GM21390 (cell line): ENCODE results near the gene PEX5L.
A peak's percentile ranks its signal among the peaks of the same experiment; 100 is the strongest.
"Not testable (repeated sequence)": the region's sequence is repeated elsewhere in the genome, so short reads cannot be mapped to it uniquely, and the experiment has no call there.

Experiments
- ATAC-seq: cut with Tn5 transposase; IDR thresholded peaks from one replicate; pipeline ENCODE4 v1.9.1; 2021; ENCODE audit not compliant: unreplicated experiment

PEX5L gene

DNA sequence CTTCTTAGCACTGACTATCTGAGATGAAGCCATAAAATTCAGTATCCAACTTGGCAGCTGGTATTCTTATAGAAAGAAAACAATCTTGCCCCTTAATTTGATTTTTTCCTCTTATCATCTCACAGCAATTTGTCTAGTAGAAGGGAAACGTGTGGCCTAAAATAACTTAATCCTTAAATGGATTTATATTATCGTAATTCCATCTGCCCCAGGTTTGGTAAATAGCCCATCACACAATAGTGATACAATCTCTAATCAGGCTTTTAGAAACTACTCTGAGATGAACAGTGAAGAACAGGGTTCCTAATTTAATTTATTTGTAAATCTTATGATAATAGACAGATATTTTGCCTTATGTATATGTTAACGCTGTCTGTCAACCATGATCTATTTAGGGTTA is 24.8 kb downstream of the PEX5L start:
- ATAC-seq, result no peak

DNA sequence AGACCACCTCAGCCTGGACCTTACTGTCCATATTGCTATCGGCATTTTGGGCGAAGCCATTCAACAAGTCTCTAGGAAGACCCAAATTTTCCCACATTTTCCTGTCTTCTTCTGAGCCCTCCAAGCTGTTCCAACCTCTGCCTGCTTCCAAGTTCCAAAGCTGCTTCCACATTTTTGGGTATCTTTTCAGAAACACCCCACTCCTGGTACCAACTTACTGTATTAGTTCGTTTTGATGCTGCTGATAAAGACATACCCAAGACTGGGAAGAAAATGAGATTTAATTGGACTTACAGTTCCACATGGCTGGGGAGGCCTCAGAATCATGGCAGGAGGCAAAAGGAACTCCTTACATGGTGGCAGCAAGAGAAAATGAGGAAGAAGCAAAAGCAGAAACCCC is 28.4 kb downstream of the PEX5L start:
- not testable (repeated sequence) for ATAC-seq

DNA sequence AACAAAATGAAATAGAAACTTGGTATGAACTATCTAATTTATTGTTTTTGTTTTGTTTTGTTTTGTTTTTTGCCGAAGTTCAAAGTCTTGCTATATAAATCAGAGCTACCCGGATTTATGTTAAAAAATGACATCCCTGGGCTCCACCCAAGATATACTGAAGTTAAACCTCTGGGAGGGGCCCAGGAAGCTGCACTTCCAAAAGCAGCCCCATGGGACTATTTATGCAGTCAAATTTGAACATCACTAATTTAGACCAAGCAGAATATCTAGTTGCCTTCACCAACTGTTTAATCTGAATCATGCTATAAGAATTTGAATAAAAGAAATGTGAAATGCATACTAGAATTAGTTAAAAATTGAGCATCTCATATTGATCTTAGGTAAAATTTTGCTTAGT is 32.2 kb downstream of the PEX5L start:
- ATAC-seq, result no peak

DNA sequence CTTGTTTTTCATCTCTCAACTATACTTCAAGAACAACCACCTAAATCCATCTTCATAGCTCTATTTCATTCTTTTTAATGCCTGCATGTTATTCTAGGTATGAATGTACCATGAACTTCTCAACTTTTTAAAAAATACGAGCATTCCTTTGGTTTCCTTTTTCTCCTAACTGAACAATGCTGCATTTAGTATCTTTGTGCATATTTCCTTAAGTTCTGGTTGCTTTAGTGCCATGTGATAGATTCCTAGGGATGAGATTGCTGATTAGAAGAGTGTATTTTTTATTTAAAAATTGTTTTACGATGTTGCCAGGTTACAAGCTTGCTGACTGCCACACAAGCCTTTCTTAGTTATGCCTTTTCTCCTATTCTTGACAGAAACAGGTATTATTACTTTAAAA is 34.7 kb downstream of the PEX5L start:
- ATAC-seq, result no peak

DNA sequence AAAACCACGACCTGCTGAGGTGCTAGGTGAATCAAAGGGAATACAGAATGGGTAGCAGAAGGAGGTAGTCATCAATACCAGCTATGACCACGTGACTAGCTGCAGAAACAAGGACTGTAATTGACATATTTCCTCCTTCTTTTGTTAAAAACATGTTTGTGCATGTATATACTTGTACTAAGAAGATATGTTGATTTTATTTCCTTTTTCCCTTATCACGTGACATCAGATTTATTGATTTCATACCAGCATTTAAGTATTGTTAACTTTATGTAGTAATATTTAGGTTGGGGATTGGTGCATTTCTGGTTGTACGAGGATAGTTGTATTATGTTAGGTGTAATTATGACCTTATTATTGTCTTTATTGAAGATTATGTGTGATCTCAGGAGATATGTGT is 36.2 kb downstream of the PEX5L start:
- no peak for ATAC-seq

DNA sequence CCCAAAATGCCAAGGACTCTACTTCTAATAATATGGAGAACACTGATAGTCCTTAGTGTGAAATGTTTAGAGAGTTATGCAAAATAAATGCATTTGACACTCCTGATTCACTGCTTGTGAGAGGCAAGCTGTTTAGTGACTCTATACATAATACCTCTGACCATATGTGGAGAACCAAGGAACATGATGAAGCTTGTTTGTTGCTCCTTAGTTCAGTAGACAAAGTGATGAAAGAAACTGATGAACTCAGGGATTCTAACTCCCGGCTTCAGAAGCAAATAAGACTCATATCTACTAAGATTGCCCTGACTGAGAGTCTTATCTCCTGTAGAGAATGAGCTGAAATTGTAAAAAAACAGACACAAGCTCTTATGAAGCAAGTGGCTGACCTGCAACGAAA is 41.3 kb downstream of the PEX5L start:
- ATAC-seq, result no peak

DNA sequence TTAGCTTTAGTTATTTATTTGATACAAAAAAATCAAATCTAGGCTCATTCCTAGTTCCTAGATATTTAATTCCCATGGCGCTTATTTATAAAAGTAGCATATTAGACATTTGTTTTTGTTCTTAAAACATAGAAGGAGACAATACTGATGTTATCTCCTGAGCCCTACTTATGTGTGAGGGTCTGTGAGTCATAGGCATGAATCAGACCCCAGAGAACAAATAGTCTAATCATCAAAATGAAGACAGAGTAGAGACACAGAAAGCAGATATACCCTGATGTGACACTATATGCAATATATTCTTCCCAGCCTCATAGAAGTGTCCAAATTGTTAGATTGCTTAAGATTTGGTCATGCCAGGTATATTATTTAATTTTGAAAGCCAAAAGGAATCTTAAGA is 44.9 kb downstream of the PEX5L start:
- no peak for ATAC-seq

DNA sequence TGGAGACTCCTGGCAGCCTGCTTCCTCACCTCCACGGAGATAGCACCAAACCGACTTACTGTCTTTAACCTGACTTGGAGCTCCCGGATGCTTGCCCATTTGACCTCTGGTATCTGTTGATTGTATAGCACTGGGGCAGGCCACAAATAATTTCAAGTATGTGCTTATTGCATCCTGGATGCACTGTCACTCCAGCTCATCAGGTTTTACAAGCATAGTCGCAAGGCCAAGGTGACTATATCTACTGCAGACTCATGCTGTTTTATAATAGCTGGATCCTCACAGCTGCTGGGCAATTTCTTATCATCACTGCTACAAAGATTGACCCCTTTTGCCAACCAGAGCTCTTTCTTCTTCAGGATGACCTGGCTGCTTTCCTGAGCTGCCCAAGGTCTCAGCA is 45.6 kb downstream of the PEX5L start:
- ATAC-seq, result no peak

DNA sequence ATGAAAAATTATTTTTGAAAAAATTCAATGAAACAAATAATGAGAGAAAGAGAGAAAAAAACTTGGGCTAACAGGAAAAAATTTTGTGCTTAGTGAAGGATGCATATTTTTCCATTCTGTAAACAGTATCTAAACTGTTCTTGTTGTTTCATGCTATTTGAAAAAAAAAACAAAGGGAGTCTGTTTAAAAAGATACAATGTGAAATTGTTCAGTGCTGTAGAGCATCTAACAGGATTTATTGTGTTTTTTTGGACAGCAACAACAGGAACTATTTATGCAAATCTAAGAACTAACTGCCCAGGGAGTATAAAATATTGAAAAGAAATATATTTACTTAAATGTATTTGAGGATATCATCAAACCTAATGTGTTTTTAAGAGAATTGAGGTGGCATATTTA is 55.1 kb downstream of the PEX5L start:
- ATAC-seq, result no peak

DNA sequence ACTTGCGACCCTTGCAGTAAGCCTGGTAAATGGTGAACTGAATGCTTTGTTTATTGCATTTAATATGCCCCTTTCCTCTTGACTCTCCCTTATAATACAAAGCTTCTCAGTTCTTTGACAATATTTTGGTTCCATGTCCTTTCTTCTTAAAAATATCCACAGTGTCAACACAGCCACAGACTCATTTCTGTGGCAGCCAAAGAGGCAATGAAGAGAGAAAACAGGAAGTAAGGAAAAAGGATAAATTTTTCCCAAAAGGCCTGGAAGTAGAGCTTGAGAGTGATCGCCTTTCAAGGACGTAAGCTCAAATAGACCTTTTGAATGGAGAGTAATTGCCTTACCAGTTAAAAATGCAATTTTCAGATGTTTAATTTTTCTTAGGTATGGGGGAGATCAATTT is 59.4 kb downstream of the PEX5L start:
- ATAC-seq, result no peak

DNA sequence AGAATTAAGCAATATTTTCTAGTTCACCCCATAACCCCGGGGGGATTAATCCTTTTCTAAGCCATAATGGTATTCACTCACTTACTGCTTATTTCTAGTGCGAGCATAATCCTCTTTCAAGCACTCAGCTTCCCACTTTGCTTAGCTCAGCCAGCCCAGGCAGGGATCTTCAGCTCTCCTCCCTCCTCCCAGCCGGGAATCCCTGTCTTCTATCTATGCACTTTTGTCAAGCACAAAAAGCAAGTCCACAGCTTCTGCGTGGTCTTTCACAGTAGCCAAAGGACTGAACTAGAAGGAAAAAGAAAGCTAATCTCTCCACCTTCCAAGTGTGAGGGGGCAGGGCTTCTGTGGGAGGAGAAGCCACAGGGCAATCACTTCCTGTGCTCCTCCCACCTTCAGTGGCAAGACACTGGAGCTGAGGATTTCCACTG is 62.8 kb downstream of the PEX5L start:
- peak; percentile 63 for ATAC-seq

DNA sequence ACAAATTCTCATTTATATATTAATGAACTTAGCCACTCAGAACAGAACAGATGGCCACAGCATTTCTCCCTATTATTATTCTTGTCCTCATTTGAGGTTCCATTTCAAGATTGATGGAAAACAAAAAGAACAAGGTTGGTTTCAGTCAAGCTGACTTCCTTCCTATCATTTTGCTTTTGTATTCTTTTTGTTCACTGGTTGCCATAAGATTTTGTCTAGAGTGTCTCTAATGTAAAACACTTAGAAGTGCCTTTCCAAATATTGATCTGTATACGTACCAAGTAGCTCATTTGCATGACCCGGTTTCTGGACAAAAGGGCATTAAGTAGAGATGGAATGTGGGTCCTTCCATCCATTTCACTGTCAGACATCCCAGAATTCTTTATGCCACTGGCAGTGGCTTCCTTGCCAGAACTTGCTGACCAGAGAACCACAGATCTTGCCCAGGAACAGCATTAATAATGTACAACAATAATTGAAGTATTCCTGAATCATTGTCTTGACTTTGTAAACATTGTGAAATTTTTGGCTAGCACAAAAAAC is 63.8 kb downstream of the PEX5L start:
- no peak for ATAC-seq

DNA sequence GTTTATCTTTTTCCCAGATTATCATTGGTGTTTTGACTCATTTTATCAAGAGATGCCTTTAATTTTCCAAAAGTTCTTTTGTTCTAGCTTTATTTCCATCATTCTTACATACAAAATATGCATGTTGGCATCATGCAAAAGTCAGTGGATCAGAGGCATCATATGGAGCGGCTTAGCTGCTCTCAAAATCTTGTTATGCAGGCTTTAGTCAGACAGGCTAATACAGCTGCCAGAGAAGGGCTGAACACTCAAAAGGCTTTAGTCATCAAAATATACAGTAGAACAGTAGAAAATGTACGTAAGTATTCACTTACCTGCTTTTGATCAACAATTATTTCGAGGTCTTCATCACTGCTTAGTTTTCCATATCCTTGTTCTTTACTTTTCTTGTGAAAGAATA is 65.5 kb downstream of the PEX5L start:
- no peak for ATAC-seq

DNA sequence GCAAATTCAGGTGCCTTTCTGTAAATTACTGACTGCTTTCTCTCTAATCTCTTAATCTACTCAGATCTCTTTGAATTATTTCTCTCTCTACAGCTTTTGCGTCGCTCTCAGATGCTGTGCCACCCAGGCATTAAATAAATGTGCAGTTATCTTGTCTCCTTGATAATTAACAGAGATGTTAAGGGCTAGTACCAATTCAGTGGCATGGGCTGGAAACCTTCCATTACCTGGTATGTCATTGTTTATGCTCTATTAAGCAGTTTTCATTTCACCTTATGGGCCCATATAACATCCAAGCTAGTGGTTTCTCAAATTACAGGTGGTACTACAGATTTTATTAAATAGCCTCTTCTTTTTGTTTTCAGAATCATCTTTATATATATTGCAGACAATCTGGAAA is 66.0 kb downstream of the PEX5L start:
- no peak for ATAC-seq

DNA sequence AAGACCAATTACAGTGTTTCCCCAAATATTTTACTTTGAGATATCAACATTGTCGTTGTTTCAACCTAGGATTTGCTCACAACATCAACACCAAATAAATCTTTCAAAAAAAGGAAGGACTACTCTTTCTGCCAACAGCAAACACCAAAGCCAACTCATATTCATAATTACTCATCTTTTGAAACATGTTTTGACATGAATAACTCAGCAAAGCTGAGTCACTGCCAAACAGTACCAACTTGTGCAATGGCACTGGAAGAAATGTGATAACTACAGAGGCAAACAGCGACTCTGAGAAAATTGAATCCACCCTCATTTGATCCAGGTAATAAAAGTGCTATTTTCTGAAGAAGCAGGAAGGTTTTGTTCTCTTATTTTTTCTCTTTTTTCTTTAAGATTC is 67.2 kb downstream of the PEX5L start:
- ATAC-seq, result no peak

DNA sequence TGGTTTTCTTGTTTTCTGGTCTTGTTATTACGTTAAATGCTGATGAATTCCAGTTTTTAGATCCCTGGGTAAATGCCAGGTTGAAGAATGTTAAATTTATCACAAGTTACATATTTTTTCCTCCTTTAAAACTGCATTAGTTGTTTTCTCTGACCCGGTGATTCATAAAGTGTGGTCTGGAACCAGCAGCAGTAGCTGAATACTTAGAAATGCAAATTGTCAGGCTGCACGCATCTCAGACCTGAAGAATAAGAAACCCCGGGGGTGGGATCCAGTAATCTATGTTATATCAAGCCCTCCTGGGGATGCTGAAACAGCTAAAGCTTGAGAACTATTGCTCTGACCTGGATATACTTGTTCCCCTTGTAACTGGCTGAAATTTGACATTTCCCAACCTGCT is 69.1 kb downstream of the PEX5L start:
- ATAC-seq, result peak; percentile 82

DNA sequence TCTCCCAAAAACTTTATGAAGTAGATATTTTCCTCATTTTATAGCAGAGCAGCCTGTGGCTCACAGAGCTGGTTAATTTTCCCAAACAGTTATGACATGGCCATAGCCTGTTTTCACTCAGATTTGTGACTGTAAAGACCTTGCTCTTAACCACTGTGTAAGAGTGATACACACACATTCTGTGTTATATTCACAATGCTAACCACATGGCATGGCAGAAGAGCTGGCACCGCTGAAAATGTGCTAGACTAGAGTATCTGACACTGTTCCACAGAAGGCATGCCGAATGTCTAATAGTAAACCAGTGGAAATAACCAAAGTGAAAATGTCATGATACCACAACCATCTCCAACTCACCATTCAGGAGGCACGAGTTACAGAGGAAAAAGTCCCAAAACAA is 71.8 kb downstream of the PEX5L start:
- no peak for ATAC-seq

DNA sequence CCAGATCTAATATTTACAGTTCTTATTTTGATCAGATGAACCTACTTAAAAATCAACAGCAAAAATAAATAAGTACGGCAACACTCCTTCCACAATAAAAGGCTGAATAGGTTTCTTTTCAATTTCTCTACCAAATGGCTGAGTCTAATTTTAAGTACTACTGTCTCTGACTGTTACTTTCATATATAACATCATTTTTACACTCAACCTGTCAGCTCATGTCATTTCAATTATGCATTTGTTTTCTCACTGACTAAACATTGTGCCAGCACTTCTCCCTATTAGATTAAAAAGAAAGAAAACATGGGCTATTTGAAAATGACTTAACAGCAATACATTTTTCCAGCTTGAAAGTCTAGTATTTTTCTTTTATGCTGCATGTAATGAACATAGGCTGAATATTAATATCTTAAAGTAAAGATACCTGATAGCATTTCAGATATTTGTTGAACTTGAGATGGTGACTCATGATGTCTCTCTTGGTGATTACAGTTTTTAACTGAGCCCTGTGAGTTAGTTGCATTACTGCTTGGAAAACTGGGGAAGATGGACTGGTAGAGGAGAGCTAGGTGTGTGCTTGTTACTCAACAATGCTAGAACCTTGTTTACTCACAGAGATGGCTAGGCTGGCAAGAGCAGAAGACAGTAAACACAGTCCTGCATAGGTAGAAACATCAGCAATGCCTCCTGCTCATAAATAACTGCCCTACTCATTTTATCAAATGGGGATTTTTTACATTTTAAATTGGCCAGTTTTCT is 73.9 kb downstream of the PEX5L start:
- peak; percentile 26 for ATAC-seq

DNA sequence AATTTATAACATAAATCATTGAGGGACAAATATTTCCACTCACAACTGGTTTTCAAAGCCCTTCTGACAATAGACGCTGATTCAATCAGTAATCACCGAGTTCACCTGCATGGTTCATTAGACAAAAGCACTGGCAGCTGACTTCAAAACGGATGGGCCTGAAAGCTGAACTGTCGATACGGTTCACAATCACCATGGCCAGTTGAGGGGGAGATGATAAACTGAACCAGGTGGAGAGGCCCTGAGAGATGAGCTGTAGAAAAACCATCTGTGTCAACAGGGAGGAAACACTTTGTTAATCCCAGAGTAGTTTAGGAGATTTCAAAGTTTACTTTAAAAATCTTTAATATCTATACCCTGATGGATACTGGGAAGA is 75.0 kb downstream of the PEX5L start:
- ATAC-seq, result peak; percentile 65

DNA sequence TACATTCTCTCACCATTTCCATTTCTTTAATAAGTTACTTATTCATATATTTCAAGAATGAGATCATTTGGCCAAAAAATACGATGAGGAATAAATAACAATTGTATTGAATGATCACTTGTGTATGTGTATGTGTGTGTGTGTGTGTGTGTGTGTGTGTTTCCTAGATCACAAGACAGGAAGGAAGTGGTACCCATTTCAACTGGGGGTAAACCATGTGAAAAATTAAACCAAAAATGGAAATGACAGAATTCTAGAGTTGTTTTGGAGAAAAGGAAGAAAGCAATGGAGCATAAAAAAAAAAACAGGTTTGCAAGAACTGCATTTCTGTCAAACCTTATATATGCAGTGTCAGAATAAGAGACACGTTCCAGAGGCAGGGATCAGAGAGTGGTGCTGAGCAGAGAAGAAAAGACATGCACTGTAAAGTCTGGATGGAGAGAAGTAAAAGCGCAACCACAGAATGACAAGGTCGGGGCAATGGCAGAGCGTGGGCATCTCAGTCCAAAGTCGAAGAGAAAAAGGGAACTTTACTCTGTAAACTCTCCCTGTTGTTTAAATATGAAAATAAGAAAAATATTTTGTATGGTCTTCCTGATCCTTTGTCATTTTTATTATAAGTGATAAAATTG is 75.5 kb downstream of the PEX5L start:
- ATAC-seq, result no peak

DNA sequence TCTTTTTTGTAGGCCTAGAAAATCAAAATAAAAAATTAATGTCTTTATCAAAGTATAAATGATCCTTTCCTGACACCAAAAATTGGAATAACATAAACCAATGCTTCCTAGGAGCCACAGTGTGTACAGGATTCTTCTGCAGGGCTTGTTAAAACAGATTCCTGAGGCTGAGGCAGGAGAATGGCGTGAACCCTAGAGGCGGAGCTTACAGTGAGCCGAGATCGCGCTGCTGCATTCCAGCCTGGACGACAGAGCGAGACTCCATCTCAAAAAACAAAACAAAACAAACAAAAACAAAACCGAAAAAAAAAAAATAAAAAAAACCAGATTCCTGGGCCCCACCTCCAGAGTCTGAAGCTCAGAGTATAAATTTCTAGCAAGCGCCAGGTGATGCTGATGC is 78.0 kb downstream of the PEX5L start:
- no peak for ATAC-seq

DNA sequence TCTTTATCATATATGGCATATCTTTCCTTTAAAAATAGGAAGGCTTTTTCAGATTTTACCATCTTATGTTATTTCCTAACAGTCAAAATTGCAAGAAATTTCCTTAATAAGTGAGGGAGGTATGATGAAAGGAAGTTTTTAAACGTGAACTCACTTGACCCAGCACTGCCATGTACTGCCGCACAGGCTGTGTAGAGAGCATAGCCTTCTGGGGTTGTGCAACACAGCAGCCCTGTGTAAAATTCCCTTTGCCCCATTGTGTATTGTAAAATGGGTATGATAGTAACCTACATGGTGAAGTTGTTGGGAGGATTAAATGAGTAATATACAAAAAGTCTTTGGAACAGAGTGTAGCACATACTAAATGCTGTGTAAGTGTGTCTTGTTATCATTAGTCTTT is 78.6 kb downstream of the PEX5L start:
- ATAC-seq, result no peak
